K562 (cell line): ENCODE data around the gene UNC13C. TPM values are rescaled to one million over a fixed set of nuclear protein-coding genes. Genes with fewer than 3 reads are reported as not detected.

Source experiments
- ATAC-seq: fragments of 200-7000 bp; cut with Tn5 transposase; 3 replicates; pipeline ENCODE4 v1.9.1; 2020; ENCODE audit warnings: moderate library complexity
- BruUV-seq: library from RNA; stranded (reverse); fragments of 400-500 nt; replicated peaks from 2 replicates; lab custom pipeline; 2021; lab: Mats Ljungman, UMichigan
- CTCF ChIA-PET: fragments of 300-600 bp; formaldehyde crosslinking; extraction: SDS; loops from one replicate; lab custom pipeline; 2021; ENCODE audit warnings: low intra/inter-chr PET ratio; lab: Yijun Ruan, JAX
- POLR2A ChIA-PET: fragments of 300-600, 350-650 bp; sonication (Branson Sonifier 250); formaldehyde crosslinking; extraction: SDS; loops from one replicate; lab custom pipeline; 2021; ENCODE audit warnings: antibody characterized with exemption, inconsistent platforms; lab: Yijun Ruan, JAX
- DNase-seq, 4 experiments: peaks; one replicate each; pipeline versions ENCODE4 v3.0.0 to v3.0.0-alpha.2; 2011 to 2018; ENCODE audit warnings: low spot score in 3 of 4, mixed read lengths in 3 of 4; ENCODE audit errors: extremely low read depth in 1 of 4
- FAIRE-seq: peaks from 2 replicates; lab custom pipeline; 2011; peaks lifted over from hg19 to GRCh38; lab: Jason Lieb, UNC
- H2AFZ ChIP-seq: 2 replicates; pipeline ENCODE4 v1.6.0; 2011; ENCODE audit warnings: low read depth, low read length, control low read depth, inconsistent platforms
- H3K27ac ChIP-seq: fragments of 200-600 bp; 3 replicates; pipeline ENCODE4 v1.8.0; 2011; ENCODE audit warnings: low read depth, mild to moderate bottlenecking, control low read depth, inconsistent platforms, low read length, moderate library complexity, mixed read lengths; ENCODE audit errors: extremely low read depth
- H3K27me3 ChIP-seq, 2 experiments: fragments of 300-600 bp in 1 of 2; 2 replicates in 1 of 2; 3 replicates in 1 of 2; pipeline versions ENCODE4 v1.6.0 to v1.8.0; 2011; ENCODE audit warnings: inconsistent platforms in 2 of 2, low read length in 2 of 2, mild to moderate bottlenecking in 1 of 2, mixed read lengths in 1 of 2, moderate library complexity in 1 of 2; ENCODE audit not compliant: control insufficient read depth in 2 of 2, insufficient read depth in 2 of 2
- H3K36me3 ChIP-seq: fragments of 300-600 bp; 3 replicates; pipeline ENCODE4 v1.8.0; 2011; ENCODE audit warnings: mild to moderate bottlenecking, low read length, inconsistent platforms; ENCODE audit not compliant: control insufficient read depth, insufficient read depth
- H3K4me1 ChIP-seq, 2 experiments: fragments of 200-600 bp in 1 of 2; replicated peaks in 1 of 2; 2 replicates in 1 of 2; 3 replicates in 1 of 2; pipeline versions ENCODE4 v1.5.1 to v1.8.0; 2011; ENCODE audit warnings: inconsistent platforms in 2 of 2, low read length in 2 of 2, mild to moderate bottlenecking in 1 of 2, mixed read lengths in 1 of 2, moderate library complexity in 1 of 2; ENCODE audit not compliant: control insufficient read depth in 2 of 2, insufficient read depth in 2 of 2
- H3K4me2 ChIP-seq: 2 replicates; pipeline ENCODE4 v1.6.1; 2011; ENCODE audit warnings: low read length, control low read depth, inconsistent platforms, mixed read lengths; ENCODE audit not compliant: insufficient read depth
- H3K4me3 ChIP-seq: fragments of 200-600 bp; sonication (generic), shearing (Covaris generic); 2 replicates; pipeline ENCODE4 v1.5.1; 2016; ENCODE audit warnings: control low read depth, inconsistent platforms
- H3K79me2 ChIP-seq: fragments of 200-600 bp; 3 replicates; pipeline ENCODE4 v1.8.0; 2011; ENCODE audit warnings: low read length, inconsistent platforms; ENCODE audit not compliant: control insufficient read depth, insufficient read depth
- H3K9ac ChIP-seq, 2 experiments: 2 replicates each; pipeline versions ENCODE4 v1.6.0 to v1.6.1; 2011; ENCODE audit warnings: low read depth in 2 of 2, low read length in 2 of 2, control low read depth in 1 of 2, inconsistent platforms in 1 of 2, mild to moderate bottlenecking in 1 of 2, mixed read lengths in 1 of 2; ENCODE audit not compliant: insufficient read depth in 1 of 2
- H3K9me1 ChIP-seq: one replicate; pipeline ENCODE4 v1.6.0; 2011; ENCODE audit warnings: inconsistent platforms, mild to moderate bottlenecking, low read length, moderate library complexity; ENCODE audit not compliant: control insufficient read depth, insufficient read depth
- H3K9me3 ChIP-seq: replicated peaks from 2 replicates; pipeline ENCODE4 v1.5.1; 2011; ENCODE audit warnings: low read depth, low read length, inconsistent platforms; ENCODE audit not compliant: control insufficient read depth, insufficient read depth
- H4K20me1 ChIP-seq: replicated peaks from 2 replicates; pipeline ENCODE4 v1.6.1; 2011; ENCODE audit warnings: low read length, inconsistent platforms, mixed read lengths; ENCODE audit not compliant: control insufficient read depth, insufficient read depth
- BCLAF1 ChIP-seq, 2 experiments: fragments of 450-650 bp in 1 of 2; IDR thresholded peaks; 2 replicates each; pipeline ENCODE4 v1.6.1; 2011 to 2017; ENCODE audit warnings: low read depth in 2 of 2, antibody characterized with exemption in 1 of 2, borderline replicate concordance in 1 of 2, low read length in 1 of 2, mild to moderate bottlenecking in 1 of 2, mixed read lengths in 1 of 2; ENCODE audit not compliant: control insufficient read depth in 1 of 2
- ID3 ChIP-seq, 2 experiments: fragments of 250-450 bp in 1 of 2; fragments of 450-650 bp in 1 of 2; sonication (Bioruptor Pico) in 1 of 2; IDR thresholded peaks; 2 replicates each; pipeline versions ENCODE4 v1.6.1 to v1.8.0; 2016 to 2021; ENCODE audit warnings: mild to moderate bottlenecking in 2 of 2, moderate library complexity in 2 of 2, missing compliant biosample characterization in 1 of 2, missing genetic modification characterization in 1 of 2
- NEUROD1 ChIP-seq: fragments of 150-350 bp; IDR thresholded peaks from 2 replicates; pipeline ENCODE4 v1.6.1; 2014; ENCODE audit warnings: borderline replicate concordance, low read length, low read depth; ENCODE audit not compliant: partially characterized antibody
- RBM39 ChIP-seq: fragments of 200-400 bp; formaldehyde crosslinking; optimal IDR thresholded peaks from 2 replicates; pipeline ENCODE3; 2018; ENCODE audit warnings: low read depth, low read length
- TAF9B ChIP-seq: fragments of 450-650 bp; IDR thresholded peaks from 2 replicates; pipeline ENCODE4 v1.6.1; 2018; ENCODE audit warnings: mild to moderate bottlenecking; ENCODE audit not compliant: partially characterized antibody
- ZNF197 ChIP-seq: fragments of 200-800 bp; sonication (Bioruptor generic); IDR thresholded peaks from 2 replicates; pipeline ENCODE4 v1.6.1; 2016; ENCODE audit warnings: low read depth, missing genetic modification characterization, missing compliant biosample characterization
- WGBS: fragments of 100-300 bp; shearing (Covaris generic); methylation state at CpG from one replicate; pipeline ENCODE4 v1.1.6; 2016; ENCODE audit warnings: low coverage, mixed read lengths; ENCODE audit not compliant: insufficient coverage; ENCODE audit errors: missing lambda C conversion rate; 5-methylcytosine and 5-hydroxymethylcytosine counted together
- in situ Hi-C: fragments of 300-500 bp; cut with MboI; formaldehyde crosslinking; loops from 4 replicates; pipeline ENCODE4 v1.15.0; 2018; ENCODE audit warnings: inconsistent platforms, mixed read lengths
- intact Hi-C: fragments of 100-400 bp; cut with micrococcal nuclease; formaldehyde crosslinking; loops from 2 replicates; pipeline ENCODE4 v1.14.2; 2022
- polyA plus RNA-seq, 8 experiments: library from polyadenylated mRNA; depleted of rRNA in 4 of 8; stranded (reverse) in 5 of 8; unstranded in 3 of 8; fragments of >200 nt; fragmentation: Nextera tagmentation in 2 of 8; fragmentation: Illumina TruSeq in 1 of 8; extraction: Ambion mirVana in 2 of 8; extraction: Trizol in 1 of 8; gene quantifications; 2 replicates each; pipeline versions ENCODE4 v1.2.1 to v1.2.3, GENCODE V29; 2011 to 2014; ENCODE audit warnings: inconsistent platforms in 1 of 8, missing spikeins in 1 of 8
- total RNA-seq, 7 experiments: library from RNA; depleted of rRNA in 6 of 7; stranded (reverse); fragments of >200 nt in 6 of 7; fragmentation: Illumina TruSeq in 2 of 7; extraction: Trizol in 2 of 7; gene quantifications; 2 replicates each; pipeline versions ENCODE4 v1.2.1 to v1.2.3, GENCODE V29; 2011 to 2021; ENCODE audit warnings: low replicate concordance in 1 of 7

The UNC13C gene
- total and polyA plus RNA-seq, 9 of the 15 experiments (the other 6 are each of a cell fraction or from before 2014, with no cell fraction given) = not detected

- Histone ChIP-seq H3K9me1 (no peaks in the 10 kb centered on the region), H3K36me3 (no peaks in the 10 kb centered on the region), H3K9ac (no peak overlapping the region), H3K27ac (no peak overlapping the region), H2AFZ (no peak overlapping the region), H3K4me1 (no peaks in the 10 kb centered on the region), H3K27me3 (no peaks in the 10 kb centered on the region), H3K9me3 (no peaks in the 10 kb centered on the region), H4K20me1 (no peaks in the 10 kb centered on the region), H3K79me2 (no peaks in the 10 kb centered on the region), H3K4me2 (no peak overlapping the region), H3K4me3 (no peak overlapping the region)
- CTCF ChIA-PET = no interaction called here
- no TSS peak for BruUV-seq
- TF ChIP-seq ZNF197 (CRISPR knock-in tag) = no peak
- TF ChIP-seq BCLAF1 (IDR thresholded peaks at IDR 0.05; ENCODE audit: borderline replicate concordance in 1 of 2, control insufficient read depth in 1 of 2, low read depth in 2 of 2, low read length in 1 of 2) = no peak
- TF ChIP-seq ID3 (CRISPR knock-in tag; IDR thresholded peaks at IDR 0.05) = no peak
- no peak for TF ChIP-seq ID3 (tag; IDR thresholded peaks at IDR 0.05)
- TF ChIP-seq RBM39 = no peak
- no peak for TF ChIP-seq NEUROD1
- no peak for TF ChIP-seq TAF9B
- FAIRE-seq (no peak), ATAC-seq (no peak), DNase-seq (no peak)
- WGBS = 0% methylated on average over 1 of the region's 1 CpG
- POLR2A ChIA-PET = no interaction called here
- in situ Hi-C loops = no loop called here
- intact Hi-C loops = no loop called here
Measured at GRCh38 chr15:54011656-54012055, 33.4 kb downstream of the UNC13C start.
